Fibroblast of villous mesenchyme (primary cell): ENCODE measurements around the gene PRDM2. TPM values are rescaled to one million over a fixed set of nuclear protein-coding genes. Genes with fewer than 3 reads are reported as not detected.

ENCODE experiments used
- DNase-seq: peaks from one replicate; pipeline ENCODE4 v3.0.0-alpha.2; 2010; ENCODE audit warnings: low read depth
- H3K4me3 ChIP-seq: 2 replicates; pipeline ENCODE4 v1.5.1; 2011; ENCODE audit warnings: low read depth, mild to moderate bottlenecking, low read length
- total RNA-seq: library from RNA; depleted of rRNA; stranded (reverse); fragments of >200 nt; gene quantifications from 2 replicates; pipeline ENCODE4 v1.2.3, GENCODE V29; 2012
- TF ChIP-seq, protein P1 (sequence below): IDR thresholded peaks from 2 replicates; pipeline ENCODE4 v1.5.1; 2012; ENCODE audit warnings: low read depth, mild to moderate bottlenecking, low read length; ENCODE audit not compliant: insufficient read depth

Gene PRDM2
- total RNA-seq, 1 donor: 19.9 TPM

DNA sequence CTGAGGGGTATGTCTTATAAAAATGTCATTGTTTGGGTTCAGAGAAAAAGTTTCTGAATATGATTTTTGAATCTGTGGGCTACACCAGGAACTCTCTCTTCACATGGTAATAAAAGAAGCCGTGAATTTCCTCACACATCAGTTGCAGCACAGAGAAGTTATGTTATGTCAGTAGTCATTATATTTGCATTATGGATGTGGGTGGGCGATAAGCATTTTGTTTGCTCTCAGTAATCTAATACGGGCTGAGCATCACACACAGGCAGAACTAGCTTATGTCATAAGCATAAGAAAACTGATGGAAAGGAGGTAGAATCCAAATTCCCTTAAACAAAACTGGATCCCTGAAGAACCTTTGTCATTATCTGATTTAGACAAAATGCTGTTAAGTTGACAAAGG is 70.8 kb downstream of the PRDM2 start:
- TF ChIP-seq, protein P1, sequence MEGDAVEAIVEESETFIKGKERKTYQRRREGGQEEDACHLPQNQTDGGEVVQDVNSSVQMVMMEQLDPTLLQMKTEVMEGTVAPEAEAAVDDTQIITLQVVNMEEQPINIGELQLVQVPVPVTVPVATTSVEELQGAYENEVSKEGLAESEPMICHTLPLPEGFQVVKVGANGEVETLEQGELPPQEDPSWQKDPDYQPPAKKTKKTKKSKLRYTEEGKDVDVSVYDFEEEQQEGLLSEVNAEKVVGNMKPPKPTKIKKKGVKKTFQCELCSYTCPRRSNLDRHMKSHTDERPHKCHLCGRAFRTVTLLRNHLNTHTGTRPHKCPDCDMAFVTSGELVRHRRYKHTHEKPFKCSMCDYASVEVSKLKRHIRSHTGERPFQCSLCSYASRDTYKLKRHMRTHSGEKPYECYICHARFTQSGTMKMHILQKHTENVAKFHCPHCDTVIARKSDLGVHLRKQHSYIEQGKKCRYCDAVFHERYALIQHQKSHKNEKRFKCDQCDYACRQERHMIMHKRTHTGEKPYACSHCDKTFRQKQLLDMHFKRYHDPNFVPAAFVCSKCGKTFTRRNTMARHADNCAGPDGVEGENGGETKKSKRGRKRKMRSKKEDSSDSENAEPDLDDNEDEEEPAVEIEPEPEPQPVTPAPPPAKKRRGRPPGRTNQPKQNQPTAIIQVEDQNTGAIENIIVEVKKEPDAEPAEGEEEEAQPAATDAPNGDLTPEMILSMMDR: no peak
- DNase-seq: no peak
- H3K4me3 ChIP-seq: no peak overlapping the region

DNA sequence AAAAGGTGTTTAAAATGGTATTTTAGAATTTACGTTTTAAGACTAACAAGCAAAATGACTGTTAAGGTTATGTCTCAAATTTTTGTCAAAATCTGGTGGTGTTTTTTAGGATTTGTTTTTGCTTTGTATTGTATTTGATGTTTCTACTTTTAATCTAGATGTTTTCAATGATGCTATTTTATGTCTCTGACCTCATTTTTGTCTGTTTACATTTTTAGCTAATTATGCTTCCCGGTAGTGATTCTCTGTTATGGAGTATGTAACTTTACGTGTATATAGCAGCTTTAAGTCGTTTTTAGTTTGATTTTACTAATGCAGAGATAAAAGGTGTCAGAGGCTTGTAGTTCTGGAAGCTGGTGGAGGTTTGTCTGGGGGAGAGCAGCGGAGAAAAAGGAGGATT is 71.8 kb downstream of the PRDM2 start:
- peak; percentile 52 for DNase-seq
- H3K4me3 ChIP-seq: no peak overlapping the region
- TF ChIP-seq, protein P1: no peak

DNA sequence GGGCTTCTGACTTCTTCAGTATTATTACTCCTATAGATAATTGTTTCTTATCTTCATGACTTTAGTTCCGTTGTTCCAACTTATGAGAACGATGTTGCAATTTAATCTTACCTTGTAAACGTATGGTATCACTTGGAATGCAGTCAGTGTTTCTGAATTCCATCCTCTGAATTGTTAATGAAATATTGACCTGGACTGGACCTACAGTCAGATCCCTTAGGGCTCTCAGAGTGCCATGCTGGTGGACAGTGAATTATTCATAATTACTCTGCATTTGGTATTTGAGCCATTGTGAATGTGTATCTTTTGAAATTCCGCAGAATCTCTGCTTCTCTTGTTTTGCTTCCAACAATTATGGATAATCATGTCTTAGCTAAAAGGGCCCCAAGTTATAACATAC is 72.3 kb downstream of the PRDM2 start:
- DNase-seq: no peak
- no peak overlapping the region for H3K4me3 ChIP-seq
- TF ChIP-seq, protein P1: no peak

DNA sequence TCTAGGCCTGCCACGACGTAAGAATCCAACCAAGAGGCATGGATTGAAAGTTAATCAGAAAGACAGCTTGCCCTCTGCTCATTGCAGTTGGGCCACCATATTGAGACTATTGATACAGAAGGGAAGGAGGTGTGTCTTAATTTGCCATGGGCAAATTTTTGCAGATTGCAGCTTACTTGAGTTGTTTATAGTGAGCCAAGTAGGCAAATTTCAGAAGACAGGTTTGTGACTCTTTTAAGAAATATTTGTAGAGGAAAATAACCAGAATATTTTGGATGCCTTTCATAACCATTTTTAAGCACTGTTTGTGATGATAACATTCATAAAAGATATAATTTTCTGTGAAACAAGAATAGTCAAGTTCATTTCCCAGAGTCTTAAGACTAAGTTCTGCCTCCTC is 74.1 kb downstream of the PRDM2 start:
- no peak for DNase-seq
- no peak overlapping the region for H3K4me3 ChIP-seq
- TF ChIP-seq, protein P1: no peak

DNA sequence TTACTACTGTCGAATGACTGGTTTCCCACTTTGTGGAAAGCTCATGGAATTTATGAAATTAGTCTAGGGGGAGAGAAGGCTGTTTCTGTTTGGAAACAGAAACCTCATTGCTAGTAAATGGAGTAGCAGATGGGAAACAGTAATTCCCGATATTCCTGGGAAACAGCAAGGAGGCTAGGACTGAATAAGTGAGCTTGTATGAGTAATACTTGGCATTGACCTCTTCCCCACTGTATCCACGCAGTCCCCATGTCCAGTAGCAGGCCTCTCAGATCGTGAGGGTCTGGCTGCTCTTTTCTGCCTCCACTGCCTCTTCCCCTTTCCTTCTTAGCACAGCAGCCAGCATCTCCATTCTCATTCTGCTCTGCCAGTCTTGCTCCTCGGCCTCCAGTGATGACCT is 75.5 kb downstream of the PRDM2 start:
- TF ChIP-seq, protein P1: no peak
- peak; percentile 42 for DNase-seq
- H3K4me3 ChIP-seq: no peak overlapping the region

DNA sequence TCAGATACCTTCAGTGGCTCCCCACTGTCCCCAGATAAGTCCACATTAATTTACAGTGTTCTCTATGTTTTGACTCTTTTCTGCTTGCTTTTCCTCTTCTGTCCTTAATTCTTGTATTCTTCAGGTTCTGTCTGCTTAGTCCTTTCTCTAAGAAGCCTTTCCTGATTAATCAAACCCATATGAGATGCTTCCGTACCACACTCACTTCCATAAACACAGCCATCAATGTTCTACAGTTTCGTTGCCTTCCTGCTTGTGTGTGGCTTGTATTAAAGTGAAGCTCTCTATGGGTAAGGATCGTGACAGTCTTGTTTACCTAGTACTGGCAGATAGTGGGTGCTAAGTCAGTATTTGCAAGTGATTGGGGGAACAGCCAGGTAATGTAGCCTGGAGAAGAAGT is 75.9 kb downstream of the PRDM2 start:
- H3K4me3 ChIP-seq: no peak overlapping the region
- DNase-seq: no peak
- TF ChIP-seq, protein P1: no peak

DNA sequence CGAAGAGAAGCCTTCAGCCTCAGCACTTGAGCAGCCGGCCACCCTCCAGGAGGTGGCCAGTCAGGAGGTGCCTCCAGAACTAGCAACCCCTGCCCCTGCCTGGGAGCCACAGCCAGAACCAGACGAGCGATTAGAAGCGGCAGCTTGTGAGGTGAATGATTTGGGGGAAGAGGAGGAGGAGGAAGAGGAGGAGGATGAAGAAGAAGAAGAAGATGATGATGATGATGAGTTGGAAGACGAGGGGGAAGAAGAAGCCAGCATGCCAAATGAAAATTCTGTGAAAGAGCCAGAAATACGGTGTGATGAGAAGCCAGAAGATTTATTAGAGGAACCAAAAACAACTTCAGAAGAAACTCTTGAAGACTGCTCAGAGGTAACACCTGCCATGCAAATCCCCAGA is 78.4 kb downstream of the PRDM2 start:
- H3K4me3 ChIP-seq: no peak overlapping the region
- DNase-seq: no peak
- TF ChIP-seq, protein P1: no peak
